ENCODE data around the gene ST3GAL2.

Gene ST3GAL2, protein sequence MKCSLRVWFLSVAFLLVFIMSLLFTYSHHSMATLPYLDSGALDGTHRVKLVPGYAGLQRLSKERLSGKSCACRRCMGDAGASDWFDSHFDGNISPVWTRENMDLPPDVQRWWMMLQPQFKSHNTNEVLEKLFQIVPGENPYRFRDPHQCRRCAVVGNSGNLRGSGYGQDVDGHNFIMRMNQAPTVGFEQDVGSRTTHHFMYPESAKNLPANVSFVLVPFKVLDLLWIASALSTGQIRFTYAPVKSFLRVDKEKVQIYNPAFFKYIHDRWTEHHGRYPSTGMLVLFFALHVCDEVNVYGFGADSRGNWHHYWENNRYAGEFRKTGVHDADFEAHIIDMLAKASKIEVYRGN

DNA sequence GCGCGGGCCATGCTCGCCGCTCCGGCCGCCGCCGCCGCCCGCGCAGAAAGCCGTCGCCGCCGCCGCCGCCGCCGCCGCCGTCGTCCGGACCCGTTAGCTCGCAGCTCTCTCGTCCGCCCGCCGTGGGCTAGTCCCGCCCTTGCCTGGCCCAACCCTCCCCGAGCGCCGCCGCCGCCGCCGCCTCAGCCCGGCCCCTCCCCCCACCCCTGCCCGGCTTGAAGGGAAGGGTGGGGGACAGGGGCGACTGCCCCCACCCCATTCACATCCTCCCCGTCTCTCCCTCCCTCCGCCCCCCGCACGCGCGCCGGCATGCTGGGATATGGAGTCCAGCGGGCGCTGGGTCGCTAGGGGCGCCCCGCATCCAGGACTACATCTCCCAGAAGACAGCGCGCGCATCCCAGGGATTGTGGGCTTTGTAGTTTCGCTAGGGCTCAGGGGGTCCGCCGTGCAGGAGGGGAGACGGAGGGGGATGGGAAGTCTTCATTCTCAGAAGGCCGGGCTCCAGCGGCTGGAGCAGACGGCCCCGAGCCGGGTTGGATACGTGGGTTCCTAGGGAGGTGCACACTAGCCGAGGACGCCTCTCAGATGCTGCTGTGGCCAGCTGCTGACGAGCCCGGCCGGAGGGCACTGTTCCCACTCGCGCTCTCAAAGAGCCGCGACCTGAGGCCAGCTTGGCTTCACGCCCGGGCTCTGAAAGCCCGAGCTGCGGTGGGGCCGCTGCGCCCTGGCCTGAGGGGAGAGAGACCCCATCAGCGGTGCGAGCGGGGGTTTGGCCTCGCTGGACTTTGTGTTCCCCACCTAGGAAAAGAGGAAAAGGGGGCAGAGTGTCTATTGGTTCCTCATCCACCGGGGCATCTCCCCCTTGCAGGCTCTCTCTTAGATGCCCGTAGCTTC is at the start of gene ST3GAL2:
ST3GAL2 (minus strand) TSS at position 132 of the 894 bp plus-strand sequence. CDS start 40,570 bp downstream, outside the sequence.
- DNase-seq = peak; percentile 86 to 89

DNA sequence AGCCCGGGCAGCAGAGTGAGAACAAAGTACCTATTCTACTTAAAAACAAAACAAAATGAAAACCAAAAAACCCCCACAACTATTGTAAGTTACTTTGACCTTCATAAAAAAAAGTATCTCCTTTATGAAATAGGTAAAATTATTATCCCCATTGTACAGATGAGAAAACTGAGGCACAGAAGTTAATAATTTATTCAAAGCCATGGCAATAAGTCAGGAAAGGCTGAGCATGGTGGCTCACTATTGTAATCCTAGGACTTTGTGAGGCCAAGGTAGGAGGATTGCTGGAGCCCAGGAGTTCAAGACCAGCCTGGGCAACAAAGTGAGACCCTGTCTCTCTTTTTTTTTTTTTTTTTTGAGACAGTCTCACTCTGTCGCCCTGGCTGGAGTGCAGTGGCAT is 46.0 kb upstream of the ST3GAL2 start:
- no peak for DNase-seq

DNA sequence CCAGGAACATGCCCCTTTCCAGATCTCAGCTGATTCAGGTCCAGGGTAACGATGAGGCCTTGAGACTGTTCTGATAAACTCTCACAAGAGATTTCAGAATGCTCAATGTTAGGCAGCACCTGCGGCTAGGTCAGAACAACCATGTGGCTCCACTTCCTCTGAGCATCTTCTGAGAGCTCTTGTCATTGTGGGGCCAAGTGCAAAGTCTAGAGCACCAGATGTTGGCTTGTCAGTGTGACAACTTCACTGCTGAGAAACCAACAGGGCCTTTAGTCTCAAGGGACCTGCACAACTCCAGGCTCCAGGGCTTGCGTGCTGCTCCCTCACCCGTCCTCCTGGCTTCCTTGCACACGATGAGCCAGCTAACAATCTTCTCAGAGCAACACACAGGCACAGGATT is 44.5 kb upstream of the ST3GAL2 start:
- DNase-seq = no peak

DNA sequence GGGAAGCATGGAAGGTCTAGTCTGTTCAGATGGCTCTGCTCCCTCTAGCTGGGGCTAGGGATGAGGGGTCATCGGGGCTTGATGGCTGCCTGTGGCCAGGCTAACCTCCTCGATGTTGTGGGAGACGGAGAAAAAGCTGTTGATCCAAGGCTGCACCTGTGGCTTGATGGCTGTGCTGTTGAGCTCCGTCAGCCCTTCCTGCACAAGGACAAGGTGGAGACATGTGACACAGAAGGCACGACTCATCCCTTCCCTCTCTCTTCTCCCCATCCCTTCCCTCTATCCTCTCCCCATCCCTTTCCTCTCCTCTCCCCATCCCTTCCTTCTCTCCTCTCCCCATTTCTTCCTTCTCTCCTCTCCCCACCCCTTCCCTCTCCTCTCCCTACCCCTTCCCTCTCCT is 43.7 kb upstream of the ST3GAL2 start:
- no peak for DNase-seq

DNA sequence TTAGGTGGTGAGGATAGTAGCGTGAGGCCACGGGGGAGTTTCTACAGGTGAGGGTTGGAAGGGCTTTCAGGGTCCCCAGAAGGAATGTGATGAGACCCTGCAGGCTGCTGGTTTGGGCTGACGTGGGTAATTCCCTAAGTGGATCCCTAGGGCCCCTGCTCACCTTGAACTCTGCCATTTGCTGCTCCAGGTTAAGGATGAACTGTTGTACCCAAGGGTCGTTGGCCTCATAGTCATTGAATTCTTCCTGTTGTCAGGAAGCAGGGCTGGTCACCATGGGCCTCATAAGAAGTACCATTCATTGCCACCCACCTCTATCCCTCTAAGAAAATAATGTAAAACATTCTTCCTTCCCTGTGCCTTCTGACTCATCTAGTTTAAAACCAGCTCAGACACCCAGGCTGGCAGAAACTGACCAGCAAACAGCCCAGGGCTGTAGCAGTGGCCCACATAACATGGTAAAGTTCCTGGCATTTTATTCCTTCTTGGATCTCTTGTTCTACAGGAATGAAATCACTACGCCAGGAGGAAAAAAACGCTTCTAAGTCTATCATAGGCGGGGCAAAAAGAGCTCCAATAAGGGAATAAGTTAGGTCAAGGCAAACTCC is 43.1 kb upstream of the ST3GAL2 start:
- no peak for DNase-seq

DNA sequence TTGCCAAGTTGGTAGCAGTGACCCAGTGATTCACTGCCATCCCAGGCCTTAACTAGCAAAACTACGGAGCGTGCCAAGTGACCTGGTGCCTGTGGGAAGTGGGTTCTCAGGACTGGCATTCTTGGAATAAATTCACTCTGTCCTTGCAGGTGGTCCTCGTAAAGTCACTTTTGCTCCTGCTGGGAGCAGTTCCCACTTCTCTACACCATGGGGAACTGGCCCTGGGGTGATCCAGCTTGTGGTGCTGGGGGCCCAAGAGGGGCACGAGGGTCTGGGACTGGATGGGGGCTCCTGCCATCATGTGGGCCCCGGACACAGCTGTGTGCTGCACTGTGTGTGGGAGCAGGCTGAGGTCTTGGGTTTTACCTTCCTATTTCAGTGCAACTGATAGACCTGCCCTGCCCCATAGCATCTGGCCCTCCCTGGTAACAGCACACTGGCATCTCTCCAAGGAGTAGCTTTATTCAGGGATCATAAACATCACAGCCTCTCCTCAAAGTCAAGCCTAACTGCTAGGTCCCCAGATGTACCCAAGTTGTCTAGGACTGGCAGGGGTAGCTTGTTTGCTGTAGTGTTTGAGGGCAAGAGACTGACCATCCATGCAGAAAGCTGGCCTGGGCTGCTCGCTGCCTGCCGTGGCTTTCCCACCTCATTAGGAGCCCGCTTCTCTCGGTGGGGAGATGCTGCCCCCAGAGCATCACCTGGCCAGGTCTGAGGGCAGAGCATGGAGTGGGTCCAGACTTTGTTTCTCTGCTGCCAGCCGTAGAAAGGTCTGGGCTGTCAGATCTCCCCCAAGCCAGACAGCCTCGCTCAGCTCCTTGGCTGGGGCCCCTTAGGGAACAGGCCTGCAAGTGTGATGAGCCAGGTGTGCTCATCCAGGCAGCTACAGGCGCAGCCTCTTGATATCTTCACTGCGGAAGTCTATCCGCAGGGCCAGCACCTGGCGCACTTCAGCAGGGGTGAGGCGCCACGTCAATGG is 41.5 kb upstream of the ST3GAL2 start:
- DNase-seq = no peak

DNA sequence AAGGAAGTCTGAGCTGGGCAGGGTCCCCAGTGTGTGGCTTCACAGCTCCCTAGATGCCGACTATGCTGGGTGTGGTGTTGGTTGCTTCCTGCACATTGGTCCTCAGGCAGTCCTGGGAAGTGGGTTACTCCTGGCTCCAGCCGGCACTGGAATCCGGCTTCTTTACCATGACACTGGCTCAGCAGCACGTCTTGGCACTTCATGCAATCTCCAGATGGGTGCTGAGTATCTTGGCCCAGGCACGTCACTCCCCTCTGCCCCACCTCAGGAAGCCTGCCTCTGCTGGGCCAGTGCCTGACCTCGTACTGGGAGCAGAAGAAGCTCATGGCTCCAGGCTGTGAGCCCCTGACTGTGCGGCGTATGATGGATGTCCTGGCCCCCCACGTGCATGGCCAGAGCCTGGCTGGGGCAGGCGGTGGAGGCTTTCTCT is 40.0 kb upstream of the ST3GAL2 start:
- DNase-seq = no peak

DNA sequence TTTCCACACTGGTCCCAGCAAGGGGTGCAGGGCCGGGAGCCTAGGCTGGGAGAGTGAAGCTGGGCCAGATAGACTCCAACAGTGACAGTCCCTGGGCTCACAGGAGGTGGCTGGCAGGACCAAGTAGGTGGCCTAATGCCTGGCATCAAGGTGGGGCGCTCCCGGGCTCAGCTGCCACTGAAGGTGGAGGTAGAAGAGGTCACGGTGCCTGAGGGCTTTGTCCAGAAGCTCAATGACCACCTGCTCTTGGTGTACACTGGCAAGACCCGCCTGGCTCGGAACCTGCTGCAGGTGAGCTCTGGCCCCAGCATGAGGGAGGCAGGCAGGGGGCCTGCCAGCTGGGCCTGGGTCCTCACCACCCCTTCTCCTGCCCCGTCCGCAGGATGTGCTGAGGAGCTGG is 39.3 kb upstream of the ST3GAL2 start:
- DNase-seq = no peak

DNA sequence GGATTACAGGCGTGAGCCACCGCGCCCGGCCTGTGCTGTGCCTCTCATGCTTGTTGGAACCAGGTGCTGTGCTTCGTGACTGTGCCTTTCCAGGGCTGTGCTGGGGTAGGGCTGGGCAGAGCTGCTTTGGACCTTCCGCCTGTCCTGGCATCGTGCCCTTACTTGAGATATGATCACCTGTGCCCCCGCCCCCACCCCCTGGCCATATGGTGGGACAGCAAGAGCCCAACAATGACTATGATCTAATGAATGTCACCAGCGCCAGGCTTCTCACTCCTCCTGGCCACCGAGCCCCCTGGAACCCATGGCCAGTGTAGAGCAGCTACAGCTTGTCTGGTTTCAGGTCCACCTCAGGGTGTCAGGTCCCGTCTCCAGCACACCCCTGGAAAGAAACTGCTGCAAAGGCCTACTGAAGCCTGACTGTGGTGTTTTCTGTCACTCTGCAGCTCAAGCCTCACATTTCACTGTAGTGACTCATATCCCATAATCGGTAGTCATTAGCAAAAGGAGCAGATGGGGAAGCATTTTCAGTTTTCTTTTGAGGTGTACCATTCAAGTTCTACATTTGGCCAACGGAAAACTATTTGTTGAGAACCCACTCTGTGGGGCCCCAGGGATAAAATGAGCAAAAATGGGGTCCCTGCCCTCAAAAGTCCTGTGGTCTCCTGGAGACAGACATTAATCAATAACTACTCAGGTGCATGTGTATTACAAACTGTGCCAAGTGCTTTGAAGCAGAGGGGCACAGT is 37.5 kb upstream of the ST3GAL2 start:
- no peak for DNase-seq

DNA sequence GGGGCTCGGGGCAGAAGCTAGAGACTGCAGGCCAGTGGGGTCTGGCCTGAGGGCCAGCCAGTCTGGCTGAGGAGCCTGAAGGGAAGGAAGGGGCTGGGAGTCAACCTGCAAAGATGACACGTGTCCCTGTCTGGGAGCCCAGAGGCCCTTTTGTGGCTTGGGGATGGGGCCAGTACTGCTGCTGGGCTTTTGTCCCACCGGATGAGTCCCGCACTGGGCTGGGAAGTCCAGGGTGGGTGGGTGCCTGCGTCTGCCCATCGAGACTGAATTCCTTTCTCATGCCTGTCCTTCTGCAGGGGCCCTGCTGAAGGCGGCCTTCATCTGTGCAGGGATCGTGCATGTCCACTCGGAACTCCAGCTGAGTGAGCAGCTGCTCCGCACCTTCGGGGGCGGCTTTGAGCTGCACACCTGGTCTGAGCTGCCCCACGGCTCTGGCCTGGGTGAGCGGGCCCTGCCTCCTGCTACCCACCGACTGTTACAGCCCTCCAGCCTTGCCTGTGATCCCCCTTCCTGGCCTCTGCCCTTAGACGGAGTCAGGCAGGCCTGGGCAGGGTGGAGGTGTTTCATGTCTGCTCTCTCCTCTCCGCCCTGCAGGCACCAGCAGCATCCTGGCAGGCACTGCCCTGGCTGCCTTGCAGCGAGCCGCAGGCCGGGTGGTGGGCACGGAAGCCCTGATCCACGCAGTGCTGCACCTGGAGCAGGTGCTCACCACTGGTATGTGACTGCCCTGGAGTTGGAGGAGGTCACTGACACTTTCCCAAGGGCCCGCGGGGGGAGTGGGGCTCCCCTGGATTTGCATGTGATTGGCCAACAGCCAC is 36.4 kb upstream of the ST3GAL2 start:
- DNase-seq = no peak

DNA sequence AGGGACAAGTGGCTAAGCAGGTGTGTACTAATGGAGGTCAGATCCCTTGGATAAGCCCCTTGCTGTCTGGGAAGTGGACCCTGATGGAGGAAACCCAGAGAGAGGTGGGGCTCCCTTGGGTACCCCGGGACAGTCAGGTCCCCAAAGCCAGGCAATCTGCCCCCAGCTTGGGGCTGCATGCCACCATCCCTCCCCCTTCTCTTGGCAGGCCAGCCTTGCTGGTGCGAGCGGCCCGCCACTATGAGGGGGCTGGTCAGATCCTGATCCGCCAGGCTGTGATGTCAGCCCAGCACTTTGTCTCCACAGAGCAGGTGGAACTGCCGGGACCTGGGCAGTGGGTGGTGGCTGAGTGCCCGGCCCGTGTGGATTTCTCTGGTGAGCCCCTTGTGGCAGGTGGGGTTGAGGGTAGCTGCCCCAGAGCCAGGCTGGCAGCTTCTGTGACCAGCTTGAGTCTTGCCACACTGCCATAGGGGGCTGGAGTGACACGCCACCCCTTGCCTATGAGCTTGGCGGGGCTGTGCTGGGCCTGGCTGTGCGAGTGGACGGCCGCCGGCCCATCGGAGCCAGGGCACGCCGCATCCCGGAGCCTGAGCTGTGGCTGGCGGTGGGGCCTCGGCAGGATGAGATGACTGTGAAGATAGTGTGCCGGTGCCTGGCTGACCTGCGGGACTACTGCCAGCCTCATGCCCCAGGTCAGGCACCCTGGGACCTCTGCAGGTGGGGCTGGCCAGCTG is 35.6 kb upstream of the ST3GAL2 start:
- no peak for DNase-seq

DNA sequence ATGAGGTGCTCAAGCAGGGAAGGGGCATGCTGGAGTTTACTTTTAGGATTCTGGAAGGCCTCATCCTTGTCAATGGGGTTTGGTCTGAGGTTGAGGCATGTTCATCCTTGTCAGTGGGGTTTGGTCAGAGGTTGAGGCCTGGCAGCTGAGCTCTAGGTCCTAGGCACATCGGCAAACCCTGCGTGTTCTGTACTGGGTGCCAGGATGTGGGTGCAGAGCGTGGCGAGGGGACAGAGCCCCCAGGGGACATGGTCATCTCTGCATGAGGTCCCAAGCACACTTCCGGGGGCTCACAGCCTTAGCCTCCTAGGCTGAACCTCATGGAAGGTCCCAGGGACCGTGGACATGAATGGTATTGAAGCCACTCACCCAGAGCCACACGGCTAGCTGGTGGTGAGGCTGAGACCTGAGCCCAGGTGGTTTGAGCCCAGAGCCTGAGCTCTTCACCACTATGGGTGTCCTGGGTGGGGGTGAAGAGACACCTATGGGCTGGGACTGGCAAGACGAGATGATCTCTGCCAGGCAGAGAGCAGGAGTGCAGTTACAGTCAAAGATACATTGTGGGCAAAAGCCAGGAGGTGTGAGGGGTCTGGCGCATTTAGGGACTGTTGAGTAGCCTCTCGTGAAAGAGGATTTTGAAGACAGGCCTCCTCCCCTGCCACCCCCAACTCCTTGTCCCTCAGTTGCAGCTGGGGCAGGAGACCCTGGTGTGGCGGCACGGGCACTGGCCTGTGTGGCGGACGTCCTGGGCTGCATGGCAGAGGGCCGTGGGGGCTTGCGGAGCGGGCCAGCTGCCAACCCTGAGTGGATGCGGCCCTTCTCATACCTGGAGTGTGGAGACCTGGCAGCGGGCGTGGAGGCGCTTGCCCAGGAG is 34.8 kb upstream of the ST3GAL2 start:
- no peak for DNase-seq

DNA sequence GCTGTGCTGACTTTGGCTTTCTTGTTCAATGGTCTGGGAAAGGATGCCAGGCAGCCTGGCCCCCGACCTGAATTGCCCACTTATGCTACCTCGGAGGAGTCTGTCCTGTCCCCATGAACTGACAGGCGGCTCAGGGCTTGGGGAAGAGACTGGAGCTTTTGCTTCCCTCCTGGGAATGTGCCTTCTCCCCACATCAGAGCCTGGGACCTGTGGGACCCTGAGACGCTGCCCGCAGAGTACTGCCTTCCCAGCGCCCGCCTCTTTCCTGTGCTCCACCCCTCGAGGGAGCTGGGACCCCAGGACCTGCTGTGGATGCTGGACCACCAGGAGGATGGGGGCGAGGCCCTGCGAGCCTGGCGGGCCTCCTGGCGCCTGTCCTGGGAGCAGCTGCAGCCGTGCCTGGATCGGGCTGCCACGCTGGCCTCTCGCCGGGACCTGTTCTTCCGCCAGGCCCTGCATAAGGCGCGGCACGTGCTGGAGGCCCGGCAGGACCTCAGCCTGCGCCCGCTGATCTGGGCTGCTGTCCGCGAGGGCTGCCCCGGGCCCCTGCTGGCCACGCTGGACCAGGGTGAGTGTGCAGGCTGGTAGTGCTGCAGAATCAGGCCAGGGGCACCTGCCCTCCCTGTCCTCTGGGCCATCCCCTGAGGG is 34.0 kb upstream of the ST3GAL2 start:
- DNase-seq = no peak

DNA sequence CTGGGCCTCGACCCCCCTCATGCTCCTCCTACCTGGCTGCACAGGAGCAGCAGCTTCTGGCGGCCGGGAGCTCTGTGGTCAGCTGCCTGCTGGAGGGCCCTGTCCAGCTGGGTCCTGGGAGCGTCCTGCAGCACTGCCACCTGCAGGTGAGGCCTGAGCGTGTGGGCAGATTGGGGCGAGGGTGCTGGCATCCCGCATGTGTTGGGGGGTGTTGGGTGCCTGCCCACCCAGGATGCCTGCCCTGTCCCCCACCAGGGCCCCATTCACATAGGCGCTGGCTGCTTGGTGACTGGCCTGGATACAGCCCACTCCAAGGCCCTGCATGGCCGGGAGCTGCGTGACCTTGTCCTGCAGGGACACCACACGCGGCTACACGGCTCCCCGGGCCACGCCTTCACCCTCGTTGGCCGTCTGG is 32.0 kb upstream of the ST3GAL2 start:
- DNase-seq = no peak

DNA sequence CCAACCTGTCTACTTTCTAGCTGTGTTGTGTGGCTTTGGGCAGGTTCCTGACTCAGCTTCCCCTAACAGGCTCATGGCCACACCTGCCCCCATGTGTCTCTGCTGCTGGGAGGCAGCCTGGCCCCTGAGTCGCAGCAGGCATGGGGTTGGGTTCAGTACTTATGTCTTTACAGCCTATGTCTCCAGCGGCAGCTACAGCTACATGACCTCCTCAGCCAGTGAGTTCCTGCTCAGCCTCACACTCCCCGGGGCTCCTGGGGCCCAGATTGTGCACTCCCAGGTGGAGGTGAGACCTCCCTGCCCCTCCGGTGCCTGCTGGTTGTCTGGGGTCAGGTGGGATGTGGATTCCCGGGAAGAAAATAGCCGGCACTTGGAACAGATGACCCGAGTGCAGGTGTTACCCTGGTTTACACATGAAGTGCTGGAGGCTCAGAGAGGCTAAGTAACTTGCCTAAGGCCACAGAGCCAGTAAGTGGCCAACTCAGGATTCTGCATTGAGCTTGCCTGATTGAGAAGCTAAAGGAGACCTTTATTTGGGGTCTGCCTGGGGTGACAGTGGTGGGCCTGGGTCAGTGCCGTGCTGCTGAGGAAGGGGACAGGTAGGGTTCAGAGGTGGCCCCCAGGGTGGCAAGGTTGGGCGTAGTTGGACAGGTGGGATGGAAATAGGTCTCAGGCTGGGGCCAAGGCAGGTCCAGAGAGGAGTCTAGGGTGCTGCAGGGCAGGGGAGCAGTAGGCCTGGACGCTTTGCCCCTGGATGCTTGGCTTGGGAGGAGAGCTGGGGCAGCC is 31.4 kb upstream of the ST3GAL2 start:
- no peak for DNase-seq

DNA sequence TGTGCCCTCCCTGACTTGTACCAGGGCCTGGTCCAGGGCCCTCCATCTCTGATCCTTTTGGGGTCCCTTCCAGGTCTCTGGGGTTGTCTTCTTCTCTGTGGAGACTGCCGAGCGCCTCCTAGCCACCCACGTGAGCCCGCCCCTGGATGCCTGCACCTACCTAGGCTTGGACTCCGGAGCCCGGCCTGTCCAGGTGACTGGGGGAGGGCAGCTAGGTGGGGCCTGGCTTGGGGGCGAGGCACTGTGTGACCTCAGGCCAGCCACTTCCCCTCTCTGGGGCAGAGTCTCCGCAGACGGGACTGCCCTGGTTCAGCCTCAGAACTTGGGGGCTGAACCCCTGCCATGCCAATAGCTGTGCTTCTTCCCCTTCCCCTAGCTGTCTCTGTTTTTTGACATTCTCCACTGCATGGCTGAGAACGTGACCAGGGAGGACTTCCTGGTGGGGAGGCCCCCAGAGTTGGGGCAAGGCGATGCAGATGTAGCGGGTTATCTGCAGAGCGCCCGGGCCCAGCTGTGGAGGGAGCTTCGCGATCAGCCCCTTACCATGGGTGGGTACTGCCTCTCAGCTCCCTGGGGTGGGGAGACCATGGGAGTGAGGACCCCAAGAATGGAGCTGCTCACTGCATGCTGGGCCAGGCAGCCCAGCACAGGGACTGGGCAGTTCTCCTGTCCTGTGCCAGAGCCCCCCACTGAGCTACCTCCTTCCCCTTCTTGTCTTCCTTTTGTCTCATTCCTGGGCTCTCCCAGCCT is 30.1 kb upstream of the ST3GAL2 start:
- DNase-seq = no peak

DNA sequence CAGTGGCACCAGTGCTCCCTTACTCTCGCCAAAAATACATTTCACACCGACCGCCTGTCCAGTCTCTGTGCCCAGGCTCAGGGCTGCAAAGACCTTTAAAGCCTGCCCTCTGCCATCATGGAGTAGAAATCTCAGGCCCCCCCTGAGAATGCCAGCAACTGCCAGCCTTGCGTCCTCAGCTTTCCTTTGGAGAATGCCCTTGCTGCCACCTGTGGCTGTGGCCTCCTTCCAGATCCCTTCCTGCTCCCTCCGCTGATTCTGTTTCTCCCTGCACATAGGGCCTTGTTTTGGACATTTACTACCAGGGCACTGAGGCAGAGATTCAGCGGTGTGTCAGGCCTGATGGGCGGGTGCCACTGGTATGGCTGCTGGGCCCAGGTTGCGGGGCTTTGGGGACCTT is 28.7 kb upstream of the ST3GAL2 start:
- DNase-seq = no peak

Data from NCI-H1930 (cell line).